WI38 (cell line): Measurements from ENCODE around the gene GLTPD2.
A peak's percentile ranks its signal among the peaks of the same experiment; 100 is the strongest.

ENCODE experiments used
- H3K4me3 ChIP-seq: 2 replicates; pipeline ENCODE4 v1.5.1; 2011; ENCODE audit warnings: low read depth, mild to moderate bottlenecking, control low read depth, low read length
- TF ChIP-seq, protein P1 (sequence below): IDR thresholded peaks from 2 replicates; pipeline ENCODE4 v1.5.1; 2012; ENCODE audit warnings: low read depth, mild to moderate bottlenecking, control low read depth, low read length

The GLTPD2 gene

DNA sequence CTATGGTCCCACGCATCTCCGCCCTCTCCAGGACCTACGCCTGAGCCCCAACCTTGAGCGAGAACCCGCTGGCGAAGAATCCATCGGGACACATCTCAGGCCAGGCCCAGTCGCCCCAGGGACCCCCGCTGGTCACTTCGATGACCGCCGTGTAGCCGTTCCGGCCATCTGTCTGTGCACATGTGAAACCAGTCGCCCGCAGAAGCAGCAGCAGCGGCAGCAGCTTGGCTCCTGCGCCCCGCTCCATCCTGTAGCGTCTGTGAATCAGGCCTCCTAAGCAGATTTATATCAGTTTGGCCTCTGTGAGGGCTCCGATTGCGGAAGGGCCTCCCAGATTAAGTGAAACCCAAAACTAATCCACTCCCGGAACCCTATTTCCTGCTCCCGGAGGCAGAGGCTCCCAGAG lies 2.7 kb upstream of the GLTPD2 start, which contains the start of gene VMO1:
TSS of gene VMO1 (minus strand) at position 259 of the 406 bp plus-strand sequence. CDS start at position 247, 12 bp downstream.
- peak within 1 kb of the TSS; percentile 32 for H3K4me3 ChIP-seq
- TF ChIP-seq, protein P1, sequence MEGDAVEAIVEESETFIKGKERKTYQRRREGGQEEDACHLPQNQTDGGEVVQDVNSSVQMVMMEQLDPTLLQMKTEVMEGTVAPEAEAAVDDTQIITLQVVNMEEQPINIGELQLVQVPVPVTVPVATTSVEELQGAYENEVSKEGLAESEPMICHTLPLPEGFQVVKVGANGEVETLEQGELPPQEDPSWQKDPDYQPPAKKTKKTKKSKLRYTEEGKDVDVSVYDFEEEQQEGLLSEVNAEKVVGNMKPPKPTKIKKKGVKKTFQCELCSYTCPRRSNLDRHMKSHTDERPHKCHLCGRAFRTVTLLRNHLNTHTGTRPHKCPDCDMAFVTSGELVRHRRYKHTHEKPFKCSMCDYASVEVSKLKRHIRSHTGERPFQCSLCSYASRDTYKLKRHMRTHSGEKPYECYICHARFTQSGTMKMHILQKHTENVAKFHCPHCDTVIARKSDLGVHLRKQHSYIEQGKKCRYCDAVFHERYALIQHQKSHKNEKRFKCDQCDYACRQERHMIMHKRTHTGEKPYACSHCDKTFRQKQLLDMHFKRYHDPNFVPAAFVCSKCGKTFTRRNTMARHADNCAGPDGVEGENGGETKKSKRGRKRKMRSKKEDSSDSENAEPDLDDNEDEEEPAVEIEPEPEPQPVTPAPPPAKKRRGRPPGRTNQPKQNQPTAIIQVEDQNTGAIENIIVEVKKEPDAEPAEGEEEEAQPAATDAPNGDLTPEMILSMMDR = no peak

DNA sequence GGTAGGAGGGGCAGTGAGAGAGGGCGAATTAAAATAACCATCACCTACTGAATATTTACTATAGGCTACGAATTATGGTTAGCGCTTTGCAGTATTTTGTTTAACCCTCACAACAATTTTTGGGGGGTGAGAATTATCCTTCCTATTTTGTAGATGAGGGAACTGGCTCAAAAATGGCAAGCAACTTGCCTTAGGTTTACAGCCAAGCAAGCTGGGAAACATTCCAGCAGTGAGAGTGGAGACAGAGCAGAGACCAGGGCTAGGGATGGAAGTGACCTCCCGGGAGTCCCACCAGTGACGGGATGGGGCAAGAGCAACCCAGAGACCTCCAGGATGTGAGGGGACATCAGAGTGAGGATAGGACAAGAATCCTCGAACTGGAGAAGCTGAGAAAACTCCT lies 2.2 kb upstream of the GLTPD2 start:
- H3K4me3 ChIP-seq = peak overlapping the region; percentile 32
- TF ChIP-seq, protein P1 = no peak

DNA sequence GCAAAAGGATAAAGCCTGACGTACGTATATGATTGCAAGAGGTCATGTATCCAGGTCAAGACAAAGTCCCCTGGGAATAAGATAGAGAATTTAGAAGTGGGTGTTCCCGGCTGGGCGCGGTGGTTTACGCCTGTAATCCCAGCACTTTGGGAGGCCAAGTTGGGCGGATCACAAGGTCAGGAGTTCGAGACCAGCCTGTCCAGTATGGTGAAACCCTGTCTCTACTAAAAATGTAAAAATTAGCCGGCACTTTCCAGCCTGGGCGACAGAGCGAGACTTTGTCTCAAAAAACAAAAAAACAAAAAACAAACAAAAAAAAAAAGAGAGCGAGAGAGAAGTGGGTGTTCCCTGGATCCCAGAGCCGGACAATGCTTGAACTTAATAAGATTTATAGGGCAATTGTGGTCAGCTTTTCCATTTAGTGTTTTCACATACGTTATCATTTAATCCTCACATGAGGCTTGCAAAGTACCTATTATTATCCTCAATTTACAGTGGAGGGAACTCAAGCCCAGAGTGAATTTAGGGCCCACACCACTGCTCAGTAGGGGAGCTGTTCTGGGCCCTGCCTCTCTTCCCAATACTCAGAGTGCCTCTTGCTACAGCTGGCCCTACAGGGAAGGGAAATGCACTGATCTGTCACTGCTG lies 481 bp upstream of the GLTPD2 start:
- TF ChIP-seq, protein P1 = no peak
- H3K4me3 ChIP-seq = no peak overlapping the region

DNA sequence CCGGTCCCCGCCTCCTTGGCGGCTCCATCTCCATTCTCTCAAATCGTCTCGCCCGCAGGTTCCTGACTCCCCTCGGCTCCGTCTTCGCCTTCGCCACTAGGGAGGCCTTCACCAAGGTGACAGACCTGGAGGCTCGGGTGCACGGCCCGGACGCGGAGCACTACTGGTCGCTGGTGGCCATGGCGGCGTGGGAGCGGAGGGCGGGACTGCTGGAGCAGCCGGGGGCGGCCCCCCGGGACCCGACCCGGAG lies 862 bp downstream of the GLTPD2 start:
- TF ChIP-seq, protein P1 = no peak
- peak overlapping the region; percentile 62 for H3K4me3 ChIP-seq

DNA sequence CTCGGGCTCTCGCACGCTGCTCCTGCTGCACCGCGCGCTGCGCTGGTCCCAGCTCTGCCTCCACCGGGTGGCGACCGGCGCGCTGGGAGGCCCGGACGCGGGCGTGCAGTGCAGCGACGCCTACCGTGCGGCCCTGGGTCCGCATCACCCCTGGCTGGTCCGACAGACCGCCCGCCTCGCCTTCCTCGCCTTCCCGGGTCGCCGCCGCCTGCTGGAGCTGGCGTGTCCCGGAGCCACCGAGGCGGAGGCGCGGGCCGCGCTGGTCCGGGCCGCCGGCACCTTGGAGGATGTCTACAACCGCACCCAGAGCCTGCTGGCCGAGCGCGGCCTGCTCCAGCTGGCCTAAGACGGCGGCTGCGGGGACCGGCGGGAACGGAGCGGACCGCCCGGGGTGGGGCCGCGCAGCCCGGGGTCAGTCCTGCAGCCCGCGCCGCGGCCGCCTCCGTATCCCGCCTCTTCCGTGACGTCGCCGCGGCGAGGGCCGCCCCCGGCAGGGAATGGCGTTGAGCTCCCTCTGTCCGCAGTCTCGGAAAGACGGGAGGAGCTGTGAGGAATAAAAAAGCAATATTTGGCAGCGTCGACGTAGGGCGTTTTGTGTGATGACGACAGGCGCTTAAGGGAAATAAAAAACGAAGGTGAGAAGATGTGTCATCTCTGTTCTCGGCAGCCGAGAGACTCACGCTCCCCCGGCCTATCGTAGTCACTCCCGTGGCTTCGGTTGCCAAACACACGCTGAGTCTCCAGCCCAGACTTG lies 1.4 kb downstream of the GLTPD2 start:
- peak overlapping the region; percentile 62 for H3K4me3 ChIP-seq
- TF ChIP-seq, protein P1 = peak; percentile 78

DNA sequence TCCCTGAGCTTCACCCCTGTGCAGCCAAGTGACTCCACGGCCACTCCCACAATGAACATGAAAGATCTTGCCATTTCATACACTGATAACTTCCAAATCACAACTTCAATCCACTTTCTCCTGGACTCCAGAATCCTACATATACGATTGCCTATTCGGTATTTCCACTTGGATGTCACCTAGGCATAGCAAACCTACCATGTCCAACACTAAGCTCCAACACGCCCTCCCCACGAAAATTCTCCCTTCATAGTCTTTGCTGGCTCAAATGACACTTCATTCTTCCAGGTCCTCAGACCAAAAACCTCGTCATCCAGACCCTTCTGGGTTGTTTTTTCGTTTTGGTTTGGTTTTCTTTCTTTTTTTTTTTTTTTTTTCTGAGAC lies 1.9 kb downstream of the GLTPD2 start:
- TF ChIP-seq, protein P1 = no peak
- H3K4me3 ChIP-seq = peak overlapping the region; percentile 62

DNA sequence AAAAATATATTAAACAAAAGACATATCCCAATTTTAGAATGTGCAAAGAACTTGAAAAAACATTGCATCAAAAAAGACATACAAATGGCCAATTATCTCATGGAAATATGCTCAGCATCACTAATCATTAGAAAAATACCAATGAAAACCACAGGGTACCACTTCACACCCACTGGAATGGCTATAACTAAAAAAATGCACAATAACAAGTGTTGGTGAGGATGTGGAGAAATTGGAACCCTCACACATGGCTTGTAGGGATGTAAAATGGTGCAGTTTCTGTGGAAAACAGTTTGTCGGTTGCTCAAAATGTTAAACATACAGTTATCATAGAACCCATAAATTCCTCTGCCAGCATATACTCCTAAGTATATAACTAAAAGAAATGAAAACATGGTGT lies 6.4 kb downstream of the GLTPD2 start:
- no peak overlapping the region for H3K4me3 ChIP-seq
- TF ChIP-seq, protein P1 = no peak
